Body of pancreas (tissue), 4 donors: ENCODE measurements around the gene RGMA. TPM values are rescaled to one million over a fixed set of nuclear protein-coding genes. Genes with fewer than 3 reads are reported as not detected.
A peak's percentile ranks its signal among the peaks of the same experiment; 100 is the strongest.

Experiments
- ATAC-seq: fragments of 150-250 bp; one replicate; pipeline ENCODE4 v1.9.1; 2016
- DNase-seq, 4 donors: peaks; one replicate each; pipeline ENCODE4 v3.0.0-alpha.2; 2019
- H3K27ac ChIP-seq, 4 donors: fragments of 200-600 bp; sonication (generic); 1 replicate in 3 of 4; 2 replicates in 1 of 4; pipeline versions ENCODE4 v1.5.1 to v1.6.1; 2016 to 2019; ENCODE audit warnings: mild to moderate bottlenecking in 1 of 4, mixed read lengths in 1 of 4, moderate library complexity in 1 of 4
- H3K27me3 ChIP-seq, 2 donors: fragments of 200-600 bp; sonication (generic); one replicate each; pipeline ENCODE4 v1.6.0; 2016; ENCODE audit warnings: mild to moderate bottlenecking in 1 of 2
- H3K36me3 ChIP-seq, 2 donors: fragments of 200-600 bp; sonication (generic); replicated peaks in 1 of 2; 2 replicates each; pipeline ENCODE4 v1.5.1; 2016; ENCODE audit warnings: low read depth in 2 of 2; ENCODE audit not compliant: insufficient read depth in 1 of 2
- H3K4me1 ChIP-seq: fragments of 200-600 bp; sonication (generic); one replicate; pipeline ENCODE4 v1.6.0; 2016
- H3K4me3 ChIP-seq, 2 donors: fragments of 200-600 bp; sonication (generic); 1 replicate in 1 of 2; 2 replicates in 1 of 2; pipeline ENCODE4 v1.5.1; 2016 to 2019
- H3K9me3 ChIP-seq, 3 donors: fragments of 200-600 bp; sonication (generic); 1 replicate in 2 of 3; 2 replicates in 1 of 3; pipeline ENCODE4 v1.5.1; 2016
- POLR2A ChIP-seq, 3 donors: fragments of 450-650 bp; IDR thresholded peaks; one replicate each; pipeline ENCODE4 v1.6.1; 2016; ENCODE audit warnings: antibody characterized with exemption in 3 of 3, mild to moderate bottlenecking in 2 of 3
- WGBS, 2 donors: methylation state at CpG; one replicate each; pipeline ENCODE4 v1.1.5; 2017; 5-methylcytosine and 5-hydroxymethylcytosine counted together
- intact Hi-C: fragments of 100-400 bp; cut with DNase I; formaldehyde crosslinking; loops from one replicate; pipeline ENCODE4 v1.15.1; 2023
- total RNA-seq, 2 donors: library from RNA; depleted of rRNA; stranded (reverse); fragments of >200 nt; gene quantifications; one replicate each; pipeline ENCODE4 v1.1.0, GENCODE V29; 2016
- TF ChIP-seq, protein P1 (sequence below), 7 experiments: fragments of 450-650 bp in 4 of 7; fragments of 200-600 bp in 3 of 7; sonication (generic) in 3 of 7; IDR thresholded peaks; one replicate each; pipeline ENCODE4 v1.5.1; 2016 to 2019; ENCODE audit warnings: antibody characterized with exemption in 7 of 7

RGMA gene
- total RNA-seq, 2 donors from 2014 or later: 8.8 to 9.2 TPM

DNA sequence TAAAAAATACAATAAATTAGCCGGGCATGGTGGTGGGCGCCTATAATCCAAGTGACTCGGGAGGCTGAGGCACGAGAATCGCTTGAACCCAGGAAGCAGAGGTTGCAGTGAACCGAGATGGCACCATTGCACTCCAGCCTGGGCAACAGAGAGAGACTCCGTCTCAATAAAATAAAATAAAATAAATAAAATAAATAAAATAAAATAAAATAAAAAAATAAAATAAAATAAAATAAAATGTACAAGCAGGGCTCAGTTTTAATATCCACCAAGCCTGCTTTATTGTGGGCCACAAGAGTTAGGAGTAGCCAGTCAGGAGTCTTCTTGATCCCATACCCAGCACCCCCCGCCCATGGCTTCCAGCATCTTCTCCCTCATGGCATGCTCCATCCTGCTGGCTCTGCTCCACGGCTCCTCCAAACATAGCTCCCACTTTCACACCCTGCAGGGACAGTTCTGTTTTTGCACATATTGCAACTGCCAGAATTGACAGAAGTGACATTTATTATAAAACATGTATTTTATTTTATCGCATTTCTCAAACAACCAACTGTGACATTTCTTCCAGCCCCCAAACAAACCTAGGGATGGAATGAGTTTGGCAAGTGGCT is 42.6 kb upstream of the RGMA start:
- DNase-seq (no peak), ATAC-seq (no peak)
- Histone ChIP-seq H3K4me1 (no peaks in the 10 kb centered on the region), H3K4me3 (no peak overlapping the region), H3K27me3 (no peaks in the 10 kb centered on the region), H3K36me3 (no peaks in the 10 kb centered on the region), H3K27ac (no peak overlapping the region), H3K9me3 (no peaks in the 10 kb centered on the region)
- WGBS, 2 donors: 86 to 90% methylated on average over 10 of the region's 10 CpGs
- intact Hi-C loops: no loop called here
- TF ChIP-seq, protein P1, sequence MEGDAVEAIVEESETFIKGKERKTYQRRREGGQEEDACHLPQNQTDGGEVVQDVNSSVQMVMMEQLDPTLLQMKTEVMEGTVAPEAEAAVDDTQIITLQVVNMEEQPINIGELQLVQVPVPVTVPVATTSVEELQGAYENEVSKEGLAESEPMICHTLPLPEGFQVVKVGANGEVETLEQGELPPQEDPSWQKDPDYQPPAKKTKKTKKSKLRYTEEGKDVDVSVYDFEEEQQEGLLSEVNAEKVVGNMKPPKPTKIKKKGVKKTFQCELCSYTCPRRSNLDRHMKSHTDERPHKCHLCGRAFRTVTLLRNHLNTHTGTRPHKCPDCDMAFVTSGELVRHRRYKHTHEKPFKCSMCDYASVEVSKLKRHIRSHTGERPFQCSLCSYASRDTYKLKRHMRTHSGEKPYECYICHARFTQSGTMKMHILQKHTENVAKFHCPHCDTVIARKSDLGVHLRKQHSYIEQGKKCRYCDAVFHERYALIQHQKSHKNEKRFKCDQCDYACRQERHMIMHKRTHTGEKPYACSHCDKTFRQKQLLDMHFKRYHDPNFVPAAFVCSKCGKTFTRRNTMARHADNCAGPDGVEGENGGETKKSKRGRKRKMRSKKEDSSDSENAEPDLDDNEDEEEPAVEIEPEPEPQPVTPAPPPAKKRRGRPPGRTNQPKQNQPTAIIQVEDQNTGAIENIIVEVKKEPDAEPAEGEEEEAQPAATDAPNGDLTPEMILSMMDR (IDR thresholded peaks at IDR 0.05): no peak
- TF ChIP-seq POLR2A (IDR thresholded peaks at IDR 0.05): no peak

DNA sequence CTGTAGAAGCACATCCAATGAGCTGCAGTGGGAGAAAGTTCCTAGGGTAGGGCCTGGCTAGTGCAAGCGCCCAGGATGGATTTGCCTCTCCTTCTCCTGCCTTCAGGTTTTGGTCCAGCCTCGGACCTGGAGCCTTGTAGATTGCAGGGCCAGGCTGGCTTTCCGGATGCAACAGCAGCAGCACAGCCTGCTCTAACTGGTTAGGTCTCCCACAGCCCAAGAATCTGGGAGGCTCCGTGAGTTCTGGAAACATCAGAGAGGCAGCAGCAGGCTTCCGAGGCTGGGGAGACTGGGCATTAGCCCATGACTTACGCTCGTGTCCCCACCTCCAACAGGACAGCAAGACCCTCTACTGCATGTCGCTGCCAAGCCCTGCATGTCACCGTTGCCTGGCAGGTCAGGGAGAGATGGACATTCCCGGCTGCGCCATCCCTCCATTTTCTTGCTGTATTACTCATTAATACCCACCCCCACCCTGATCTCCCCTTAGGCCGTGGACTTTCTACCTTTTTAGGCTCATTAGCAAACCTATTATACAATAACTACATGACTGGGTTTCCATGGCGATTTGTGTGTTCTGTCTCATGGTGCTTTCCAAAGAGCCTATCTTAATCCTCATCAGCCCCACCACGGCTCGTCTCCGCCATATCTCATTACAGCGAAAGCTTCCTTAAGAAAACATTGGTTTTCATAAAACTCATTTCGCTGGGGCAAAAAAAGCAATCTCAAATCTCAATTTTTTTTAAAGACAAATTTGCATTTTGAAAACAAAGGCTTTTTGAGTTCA is 40.9 kb upstream of the RGMA start:
- no peak overlapping the region for H3K4me3 ChIP-seq

DNA sequence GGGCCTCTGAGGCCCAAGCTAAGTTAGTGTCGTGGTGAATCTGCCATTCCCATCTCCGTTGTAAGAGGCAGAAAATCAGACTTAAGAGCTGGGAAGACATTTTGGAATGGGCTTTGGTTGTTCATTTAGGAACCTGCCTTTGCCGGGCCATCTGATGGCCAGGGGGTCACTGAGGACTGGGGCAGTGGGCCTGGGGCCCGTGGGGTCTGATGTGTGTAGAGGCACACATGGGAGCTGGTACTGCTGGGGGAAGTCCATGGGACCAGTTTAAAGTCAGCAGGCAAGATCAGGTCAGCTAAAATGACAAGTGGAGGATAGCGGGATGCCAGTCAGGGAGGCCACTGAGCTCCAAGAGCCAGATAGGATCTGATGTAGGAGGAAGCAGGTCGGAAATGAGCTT is 38.3 kb upstream of the RGMA start:
- Histone ChIP-seq H3K4me3 (no peak overlapping the region), H3K27ac (no peak overlapping the region), H3K4me1 (no peaks in the 10 kb centered on the region), H3K27me3 (no peaks in the 10 kb centered on the region), H3K9me3 (no peaks in the 10 kb centered on the region), H3K36me3 (no peaks in the 10 kb centered on the region)
- DNase-seq: no peak
- 70 to 76% methylated on average over 6 of the region's 6 CpGs for WGBS, 2 donors
- no peak for TF ChIP-seq POLR2A (IDR thresholded peaks at IDR 0.05)
- no peak for ATAC-seq
- intact Hi-C loops: no loop called here

More for the DNA sequence above, 40.9 kb upstream of the RGMA start:
- TF ChIP-seq, protein P1 (IDR thresholded peaks at IDR 0.05): no peak
- TF ChIP-seq POLR2A (IDR thresholded peaks at IDR 0.05): no peak
- no peaks in the 10 kb centered on the region for H3K36me3 ChIP-seq
- H3K27ac ChIP-seq: no peak overlapping the region
- no peak for DNase-seq
- H3K9me3 ChIP-seq: no peaks in the 10 kb centered on the region
- intact Hi-C loops: no loop called here
- no peaks in the 10 kb centered on the region for H3K27me3 ChIP-seq
- ATAC-seq: no peak
- H3K4me1 ChIP-seq: no peaks in the 10 kb centered on the region
- WGBS, 2 donors: 85 to 88% methylated on average over 17 to 18 of the region's 18 CpGs

DNA sequence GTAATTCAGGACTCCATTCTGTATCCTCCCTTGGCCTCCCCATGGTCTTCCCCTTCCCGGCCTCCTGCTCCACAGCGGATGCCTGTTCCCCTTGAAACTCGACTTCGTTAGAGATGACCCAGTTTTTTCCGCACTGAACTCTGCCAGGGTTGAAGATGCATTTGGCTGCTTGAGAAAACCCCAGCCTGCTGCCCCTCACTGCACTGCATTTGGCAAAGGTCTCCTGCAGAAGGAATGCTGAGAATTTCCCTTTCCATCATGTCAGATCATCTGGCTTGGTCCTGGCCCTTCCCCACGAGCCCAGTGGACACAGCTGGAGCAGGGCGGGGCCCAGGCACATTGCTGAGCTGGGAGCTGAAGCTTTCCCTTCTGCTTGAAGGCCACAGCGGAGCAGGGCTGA is 37.6 kb upstream of the RGMA start:
- H3K9me3 ChIP-seq: no peaks in the 10 kb centered on the region
- intact Hi-C loops: no loop called here
- no peak overlapping the region for H3K27ac ChIP-seq
- no peaks in the 10 kb centered on the region for H3K4me1 ChIP-seq
- no peak overlapping the region for H3K4me3 ChIP-seq
- no peak for ATAC-seq
- DNase-seq: peak in 3 of 4 donors; percentile 11 to 35 (median 17)
- no peaks in the 10 kb centered on the region for H3K27me3 ChIP-seq
- WGBS, 2 donors: 69 to 83% methylated on average over 8 of the region's 8 CpGs
- no peak for TF ChIP-seq POLR2A (IDR thresholded peaks at IDR 0.05)
- TF ChIP-seq, protein P1 (IDR thresholded peaks at IDR 0.05): no peak
- H3K36me3 ChIP-seq: no peaks in the 10 kb centered on the region

DNA sequence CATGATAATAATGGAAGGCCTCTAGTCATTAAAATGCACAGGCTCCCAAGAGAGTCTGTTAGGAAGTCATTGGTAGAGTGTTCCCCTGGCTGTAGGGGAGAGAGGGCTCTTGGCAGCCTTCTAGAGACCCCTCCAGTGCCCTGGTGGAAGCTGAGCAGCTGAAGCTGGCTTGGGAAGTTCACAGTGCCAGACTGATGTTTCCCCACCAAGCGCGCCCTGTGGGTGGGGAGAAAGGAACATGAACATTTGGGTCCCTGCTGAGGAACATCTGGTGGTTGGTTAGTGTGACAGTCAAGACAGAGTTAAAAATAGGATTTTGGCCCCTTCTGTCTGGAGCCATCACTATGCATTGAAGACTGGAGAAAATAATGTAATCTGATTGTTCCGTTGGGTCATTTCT is 37.1 kb upstream of the RGMA start:
- no peak for ATAC-seq
- Histone ChIP-seq H3K4me1 (no peaks in the 10 kb centered on the region), H3K9me3 (no peaks in the 10 kb centered on the region), H3K27ac (no peak overlapping the region), H3K4me3 (no peak overlapping the region), H3K36me3 (no peaks in the 10 kb centered on the region), H3K27me3 (no peaks in the 10 kb centered on the region)
- 78 to 92% methylated on average over 3 of the region's 3 CpGs for WGBS, 2 donors
- intact Hi-C loops: no loop called here
- TF ChIP-seq, protein P1 (IDR thresholded peaks at IDR 0.05): no peak
- TF ChIP-seq POLR2A (IDR thresholded peaks at IDR 0.05): no peak
- no peak for DNase-seq
